Measurements from ENCODE around the gene TSPAN16.

Gene TSPAN16

DNA sequence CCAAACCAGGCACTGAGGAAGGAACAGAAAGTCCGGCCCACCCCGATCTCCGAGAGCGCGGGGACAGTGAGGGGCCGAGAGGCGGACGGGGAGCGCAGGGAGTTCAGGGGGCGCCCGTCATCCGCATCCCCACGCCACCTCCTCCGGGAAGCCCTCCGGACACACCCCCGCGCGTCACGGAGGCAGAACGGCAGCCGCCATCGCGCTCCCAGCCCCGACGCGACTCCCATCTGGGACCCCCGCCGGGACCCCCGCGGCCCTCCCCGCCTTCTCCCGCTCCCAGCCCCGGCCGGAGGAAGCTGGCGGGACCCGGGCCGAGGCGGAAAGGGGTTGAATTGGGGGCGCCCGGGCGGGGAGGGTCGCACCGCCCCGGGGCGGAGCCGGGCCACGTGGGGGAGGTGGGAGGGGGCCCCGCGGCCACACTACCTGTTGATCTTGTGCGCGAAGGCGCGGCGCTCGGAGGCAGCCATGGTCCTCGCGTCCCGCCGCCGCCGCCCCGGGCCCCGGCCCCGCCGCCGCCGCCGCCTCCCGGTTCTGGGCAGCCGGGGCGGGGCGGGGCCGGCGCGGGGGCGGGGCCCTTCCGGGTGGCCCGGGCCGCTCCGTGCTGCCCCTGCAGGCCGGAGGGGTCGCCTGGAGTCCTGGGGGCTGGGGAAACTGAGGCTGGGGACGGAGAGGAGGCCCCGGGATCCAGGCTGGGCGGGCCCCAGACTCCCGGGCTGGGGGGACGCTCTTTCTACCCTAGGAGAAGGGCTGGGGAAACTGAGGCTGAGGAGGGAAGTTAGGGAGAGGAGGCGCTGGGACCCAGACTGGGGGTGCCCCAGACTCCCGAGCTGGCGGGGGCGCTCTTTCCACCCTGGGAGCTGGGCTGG lies 33.8 kb upstream of the TSPAN16 start, which contains the start of gene DOCK6:
DOCK6 (minus strand) TSS at position 554 of the 869 bp plus-strand sequence; CDS start at position 470, 84 bp downstream.
- DNase-seq (ENCODE audit: extremely low read depth, low read depth) = no peak

DNA sequence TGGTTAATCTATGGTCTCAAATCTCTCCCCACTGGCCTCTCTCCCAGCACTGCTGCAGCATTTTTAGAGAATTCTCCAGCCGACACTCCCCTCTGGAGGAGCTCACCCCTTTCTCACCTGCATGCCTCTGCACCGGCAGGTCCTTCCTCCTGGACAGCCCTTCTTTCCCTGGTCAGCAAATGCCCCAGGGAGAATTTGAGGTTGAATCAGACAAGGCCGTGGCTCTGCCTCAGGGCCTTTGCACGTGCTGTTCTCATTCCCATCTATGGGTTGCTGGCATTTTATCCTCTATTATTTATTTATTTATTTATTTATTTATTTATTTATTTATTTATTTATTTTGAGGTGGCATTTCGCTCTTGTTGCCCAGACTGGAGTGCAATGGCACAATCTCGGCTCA lies 32.2 kb upstream of the TSPAN16 start:
- TF ChIP-seq CTCF (IDR thresholded peaks at IDR 0.05; ENCODE audit: low read depth, low read length) = no peak
- no peak for DNase-seq (ENCODE audit: extremely low read depth, low read depth)

More for the DNA sequence above, 33.8 kb upstream of the TSPAN16 start, which contains the start of gene DOCK6:
- peak; percentile 42 for TF ChIP-seq CTCF (IDR thresholded peaks at IDR 0.05; ENCODE audit: low read depth, low read length)

DNA sequence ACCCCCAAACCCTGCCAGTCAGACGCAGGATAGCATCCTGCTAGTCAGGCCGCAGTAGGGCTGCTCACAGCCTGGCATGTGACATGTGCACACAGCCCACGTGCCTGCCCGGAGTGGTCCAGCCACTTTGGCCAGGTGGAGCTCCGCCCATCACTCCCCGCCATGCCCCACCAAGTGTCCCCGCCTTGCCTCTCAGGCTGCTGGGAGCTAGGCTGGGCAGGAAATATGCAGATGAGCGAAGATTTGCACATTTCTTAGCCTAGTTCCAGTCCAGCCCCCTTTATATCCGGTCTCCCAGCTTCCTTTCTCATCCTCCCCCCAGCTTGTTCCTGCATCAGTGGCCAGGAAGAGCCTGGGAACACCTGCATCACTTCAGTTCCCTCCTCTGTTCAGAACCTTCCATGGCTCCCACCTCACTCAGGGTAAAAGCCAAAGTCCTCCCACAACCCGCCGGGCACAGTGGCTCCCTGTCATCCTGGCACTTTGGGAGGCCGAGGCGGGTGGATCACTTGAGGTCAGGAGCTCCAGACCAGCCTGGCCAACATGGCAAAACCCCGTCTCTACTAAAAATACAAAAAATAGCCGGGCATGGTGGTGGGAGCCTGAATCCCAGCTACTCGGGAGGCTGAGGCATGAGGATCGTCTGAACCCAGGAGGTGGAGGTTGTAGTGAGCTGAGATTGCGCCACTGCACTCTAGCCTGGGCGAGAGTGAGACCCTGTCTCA lies 31.3 kb upstream of the TSPAN16 start:
- DNase-seq (ENCODE audit: extremely low read depth, low read depth) = no peak
- no peak for TF ChIP-seq CTCF (IDR thresholded peaks at IDR 0.05; ENCODE audit: low read depth, low read length)

- no peak for TF ChIP-seq CTCF (IDR thresholded peaks at IDR 0.05; ENCODE audit: low read depth, low read length)
- no peak for DNase-seq (ENCODE audit: extremely low read depth, low read depth)
Measured at GRCh38 chr19:11265177-11265784, 30.7 kb upstream of the TSPAN16 start.

DNA sequence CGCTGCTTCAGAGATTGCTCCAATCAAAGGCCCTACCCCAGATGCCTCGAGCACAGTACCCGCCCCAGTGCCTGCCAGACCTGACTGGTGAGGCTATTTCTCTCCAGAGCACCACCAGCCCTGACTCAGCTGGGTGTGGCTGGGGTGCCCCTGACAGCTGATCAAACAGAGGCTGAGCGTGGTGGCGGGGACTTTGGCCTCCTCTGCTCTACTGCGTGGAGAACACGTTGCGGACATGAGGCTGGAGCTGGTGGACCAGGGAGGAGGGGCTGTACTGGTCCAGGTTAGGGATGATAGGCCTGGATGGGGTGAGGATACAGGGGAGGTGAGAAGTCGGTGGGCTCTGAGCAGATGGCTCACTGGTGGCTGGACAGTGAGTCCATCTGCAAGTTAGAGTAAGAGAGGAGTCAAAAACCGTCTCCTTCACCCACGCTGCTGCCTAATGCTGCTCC lies 30.1 kb upstream of the TSPAN16 start:
- TF ChIP-seq CTCF (IDR thresholded peaks at IDR 0.05; ENCODE audit: low read depth, low read length) = no peak
- no peak for DNase-seq (ENCODE audit: extremely low read depth, low read depth)

DNA sequence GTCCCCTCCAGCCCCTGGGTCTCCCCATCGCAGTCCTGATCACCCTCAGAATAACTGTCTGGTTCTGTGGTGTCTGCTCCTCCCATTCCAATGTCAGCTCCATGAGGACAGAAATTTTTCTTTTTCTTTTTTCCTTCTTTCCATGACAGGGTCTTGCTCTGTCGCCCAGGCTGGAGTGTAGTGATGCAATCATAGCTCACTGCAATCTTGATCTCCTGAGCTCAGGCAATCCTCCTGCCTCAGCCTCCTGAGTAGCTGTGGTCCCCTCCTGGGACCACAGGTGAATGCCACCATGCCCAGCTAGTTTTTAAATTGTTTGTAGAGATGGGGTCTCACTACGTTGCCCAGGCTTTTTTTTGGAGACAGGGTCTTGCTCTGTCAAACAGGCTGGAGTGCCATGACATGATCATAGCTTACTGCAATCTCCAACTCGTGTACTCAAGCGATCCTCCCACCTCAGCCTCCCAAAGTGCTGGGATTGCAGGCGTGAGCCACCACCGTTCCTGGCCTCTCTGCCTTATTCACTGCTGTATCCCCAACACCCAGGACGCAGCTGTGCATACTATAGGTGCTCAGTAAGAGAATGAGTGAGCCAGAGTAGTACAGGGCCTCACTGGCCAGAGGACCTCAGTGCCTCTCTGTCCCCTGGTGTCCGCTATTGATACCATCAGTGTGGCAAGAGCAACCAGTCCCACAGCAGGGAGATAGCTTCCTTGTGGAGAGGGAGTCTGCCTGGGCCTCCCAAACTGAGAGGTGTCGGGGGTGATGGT lies 28.5 kb upstream of the TSPAN16 start:
- no peak for TF ChIP-seq CTCF (IDR thresholded peaks at IDR 0.05; ENCODE audit: low read depth, low read length)
- no peak for DNase-seq (ENCODE audit: extremely low read depth, low read depth)

All from AG09319 (cell line).